Measurements from ENCODE around the gene KCTD19. TPM values are rescaled to one million over a fixed set of nuclear protein-coding genes. Genes with fewer than 3 reads are reported as not detected.

KCTD19 gene
- total and polyA plus RNA-seq, 2 donors (not counting 1 experiment from before 2014, with no cell fraction given) = 0.52 TPM; not detected in 1

DNA sequence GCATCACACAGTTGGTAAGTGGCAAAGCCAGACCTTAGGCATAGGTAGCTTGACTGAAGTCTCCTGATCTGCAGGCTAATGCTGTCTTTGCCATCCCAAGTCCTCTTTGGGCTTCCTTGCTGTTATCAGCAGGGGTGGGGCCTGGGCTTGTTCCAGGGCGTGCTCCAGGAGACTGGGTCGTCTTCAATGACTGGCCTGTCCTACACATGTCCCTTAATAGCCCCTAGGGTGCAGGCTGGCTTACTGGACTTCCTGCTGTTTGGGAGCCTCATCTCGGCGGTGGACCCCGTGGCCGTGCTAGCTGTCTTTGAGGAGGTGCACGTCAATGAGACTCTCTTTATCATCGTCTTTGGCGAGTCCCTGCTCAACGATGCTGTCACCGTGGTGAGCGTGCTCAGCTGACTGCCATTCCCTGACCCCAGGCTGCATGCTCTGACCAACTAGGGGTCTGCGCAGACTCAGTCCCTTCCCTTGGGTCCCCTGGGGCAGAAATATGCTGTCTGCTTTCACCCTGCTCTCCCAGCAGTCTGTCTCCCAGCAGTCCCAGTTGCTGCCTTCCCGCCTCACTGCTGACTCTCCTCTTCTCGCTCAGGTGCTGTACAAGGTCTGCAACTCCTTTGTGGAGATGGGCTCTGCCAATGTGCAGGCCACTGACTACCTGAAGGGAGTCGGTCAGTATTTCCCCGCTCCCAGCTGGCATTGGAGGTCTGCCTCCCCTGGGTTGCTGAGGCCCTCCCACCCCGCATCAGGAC, 71.6 kb downstream of the KCTD19 start:
- H3K79me2 ChIP-seq (ENCODE audit: control insufficient read depth, insufficient read depth, low read length) = no peaks in the 10 kb centered on the region
- ChIA-PET CTCF (no interaction called here), POLR2A (no interaction called here)
- H3K9ac ChIP-seq (ENCODE audit: low read length) = no peak overlapping the region
- over 99% methylated on average over 17 of the region's 18 CpGs for WGBS (ENCODE audit: insufficient coverage)
- H3K4me1 Mint-ChIP-seq = peaks cover 2% of the 10 kb centered on the region
- H3K27ac Mint-ChIP-seq = no peak overlapping the region
- peaks cover 4% of the 10 kb centered on the region for H3K27me3 Mint-ChIP-seq
- no peak overlapping the region for H3K4me2 ChIP-seq (replicated peaks; ENCODE audit: low read depth, low read length, poor library complexity, severe bottlenecking)
- no peak overlapping the region for H3K4me3 Mint-ChIP-seq
- no peaks in the 10 kb centered on the region for H4K20me1 ChIP-seq (ENCODE audit: control insufficient read depth, insufficient read depth, low read length, poor library complexity, severe bottlenecking)
- no peaks in the 10 kb centered on the region for H3K9me3 ChIP-seq (ENCODE audit: control extremely low read depth in 1 of 3, control insufficient read depth in 2 of 3, insufficient read depth in 1 of 3, low read length in 2 of 3)
- H2AFZ ChIP-seq (ENCODE audit: insufficient read depth, low read depth, low read length, poor library complexity, severe bottlenecking) = no peak overlapping the region
- H3K4me3 ChIP-seq (ENCODE audit: control extremely low read depth in 1 of 5, extremely low read depth in 1 of 5, insufficient read depth in 1 of 5, low read depth in 2 of 5, low read length in 4 of 5) = no peak overlapping the region
- TF ChIP-seq EZH2 (IDR thresholded peaks at IDR 0.05; ENCODE audit: borderline replicate concordance, insufficient read depth, low read depth, low read length, poor library complexity, severe bottlenecking) = no peak
- TF ChIP-seq, protein P1, sequence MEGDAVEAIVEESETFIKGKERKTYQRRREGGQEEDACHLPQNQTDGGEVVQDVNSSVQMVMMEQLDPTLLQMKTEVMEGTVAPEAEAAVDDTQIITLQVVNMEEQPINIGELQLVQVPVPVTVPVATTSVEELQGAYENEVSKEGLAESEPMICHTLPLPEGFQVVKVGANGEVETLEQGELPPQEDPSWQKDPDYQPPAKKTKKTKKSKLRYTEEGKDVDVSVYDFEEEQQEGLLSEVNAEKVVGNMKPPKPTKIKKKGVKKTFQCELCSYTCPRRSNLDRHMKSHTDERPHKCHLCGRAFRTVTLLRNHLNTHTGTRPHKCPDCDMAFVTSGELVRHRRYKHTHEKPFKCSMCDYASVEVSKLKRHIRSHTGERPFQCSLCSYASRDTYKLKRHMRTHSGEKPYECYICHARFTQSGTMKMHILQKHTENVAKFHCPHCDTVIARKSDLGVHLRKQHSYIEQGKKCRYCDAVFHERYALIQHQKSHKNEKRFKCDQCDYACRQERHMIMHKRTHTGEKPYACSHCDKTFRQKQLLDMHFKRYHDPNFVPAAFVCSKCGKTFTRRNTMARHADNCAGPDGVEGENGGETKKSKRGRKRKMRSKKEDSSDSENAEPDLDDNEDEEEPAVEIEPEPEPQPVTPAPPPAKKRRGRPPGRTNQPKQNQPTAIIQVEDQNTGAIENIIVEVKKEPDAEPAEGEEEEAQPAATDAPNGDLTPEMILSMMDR (IDR thresholded peaks at IDR 0.05) = no peak
- no peak for ATAC-seq (ENCODE audit: low read depth)
- no peaks in the 10 kb centered on the region for H3K4me1 ChIP-seq (ENCODE audit: control insufficient read depth in 2 of 2, insufficient read depth in 2 of 2, low read length in 2 of 2)
- DNase-seq = no peak
- peaks cover 0 to 11% (median 6%) of the 10 kb centered on the region in 4 experiments for H3K27me3 ChIP-seq (replicated peaks in 1 of 4; ENCODE audit: control extremely low read depth in 1 of 4, control insufficient read depth in 3 of 4, insufficient read depth in 4 of 4, low read length in 3 of 4)
- H3K27ac ChIP-seq (ENCODE audit: low read length in 2 of 2) = no peak overlapping the region
- no peaks in the 10 kb centered on the region for H3K36me3 ChIP-seq (replicated peaks in 1 of 2; ENCODE audit: control extremely low read depth in 1 of 2, control insufficient read depth in 1 of 2, extremely low read depth in 1 of 2, insufficient read depth in 2 of 2, low read length in 1 of 2)
- intact Hi-C loops (cut with micrococcal nuclease) = no loop called here
- no peaks in the 10 kb centered on the region for H3K9me3 Mint-ChIP-seq (ENCODE audit: insufficient read depth)

Measured in B cell (primary cell).